HG02943 (cell line): ENCODE results near the gene NLRC3.

Experiments
- ATAC-seq: cut with Tn5 transposase; IDR thresholded peaks from one replicate; pipeline ENCODE4 v1.9.1; 2021; ENCODE audit warnings: mild to moderate bottlenecking, low read depth, moderate library complexity; ENCODE audit not compliant: unreplicated experiment

The NLRC3 gene

GRCh38 chr16:3492356-3492755 is 84.8 kb downstream of the NLRC3 start:
- no peak for ATAC-seq

- ATAC-seq, result no peak
Measured at GRCh38 chr16:3490911-3491629, 86.1 kb downstream of the NLRC3 start.
